ENCODE measurements around the gene LRRC8B. TPM values are rescaled to one million over a fixed set of nuclear protein-coding genes. Genes with fewer than 3 reads are reported as not detected.

Gene LRRC8B
- total and polyA plus RNA-seq, 2 of the 8 experiments (the other 6 are each of a cell fraction or from before 2014, with no cell fraction given), result 18.4 to 29.2 TPM

DNA sequence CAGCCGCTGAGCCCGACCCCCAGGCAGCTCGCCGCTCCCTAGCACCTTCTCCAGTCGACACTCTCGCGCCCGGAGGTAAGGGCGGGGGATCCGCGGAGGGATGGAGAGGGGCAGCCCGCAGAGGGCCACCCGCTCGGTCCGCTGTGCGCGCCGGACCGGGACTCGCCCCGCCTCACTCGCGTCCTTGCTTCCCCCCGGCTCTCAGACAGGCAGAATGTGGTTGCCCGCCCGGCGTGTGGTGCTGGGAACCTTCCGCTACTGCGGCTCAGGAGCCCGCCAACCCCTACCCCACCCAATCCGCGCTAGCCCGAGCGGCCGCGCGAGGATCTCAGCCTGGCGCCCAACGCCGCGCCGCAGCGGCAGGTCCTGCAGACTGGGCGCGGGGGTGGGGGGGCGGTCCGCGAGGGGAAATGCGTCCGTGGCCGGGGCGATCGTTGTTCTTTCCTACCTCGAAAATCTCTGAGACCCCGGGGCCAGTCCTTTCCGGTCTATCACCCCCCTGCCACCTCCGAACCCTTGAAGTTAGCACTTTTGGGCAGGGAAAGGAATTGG lies 108.7 kb downstream of the LRRC8B start (continued):
- no peak for TF ChIP-seq NANOG (IDR thresholded peaks at IDR 0.05; ENCODE audit: insufficient read depth, low read depth, low read length, poor library complexity, severe bottlenecking)
- TF ChIP-seq GABPA (IDR thresholded peaks at IDR 0.05; ENCODE audit: borderline replicate concordance, insufficient read depth, low read length), result no peak
- TF ChIP-seq HDAC2 (IDR thresholded peaks at IDR 0.05; ENCODE audit: borderline replicate concordance in 1 of 2, low read depth in 2 of 2, low read length in 2 of 2), result no peak
- no peak for TF ChIP-seq JUN (IDR thresholded peaks at IDR 0.05; ENCODE audit: low read depth, low read length)
- TF ChIP-seq, protein P1, sequence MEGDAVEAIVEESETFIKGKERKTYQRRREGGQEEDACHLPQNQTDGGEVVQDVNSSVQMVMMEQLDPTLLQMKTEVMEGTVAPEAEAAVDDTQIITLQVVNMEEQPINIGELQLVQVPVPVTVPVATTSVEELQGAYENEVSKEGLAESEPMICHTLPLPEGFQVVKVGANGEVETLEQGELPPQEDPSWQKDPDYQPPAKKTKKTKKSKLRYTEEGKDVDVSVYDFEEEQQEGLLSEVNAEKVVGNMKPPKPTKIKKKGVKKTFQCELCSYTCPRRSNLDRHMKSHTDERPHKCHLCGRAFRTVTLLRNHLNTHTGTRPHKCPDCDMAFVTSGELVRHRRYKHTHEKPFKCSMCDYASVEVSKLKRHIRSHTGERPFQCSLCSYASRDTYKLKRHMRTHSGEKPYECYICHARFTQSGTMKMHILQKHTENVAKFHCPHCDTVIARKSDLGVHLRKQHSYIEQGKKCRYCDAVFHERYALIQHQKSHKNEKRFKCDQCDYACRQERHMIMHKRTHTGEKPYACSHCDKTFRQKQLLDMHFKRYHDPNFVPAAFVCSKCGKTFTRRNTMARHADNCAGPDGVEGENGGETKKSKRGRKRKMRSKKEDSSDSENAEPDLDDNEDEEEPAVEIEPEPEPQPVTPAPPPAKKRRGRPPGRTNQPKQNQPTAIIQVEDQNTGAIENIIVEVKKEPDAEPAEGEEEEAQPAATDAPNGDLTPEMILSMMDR (IDR thresholded peaks at IDR 0.05; ENCODE audit: control extremely low read depth in 1 of 3, insufficient read depth in 1 of 3, low read depth in 1 of 3, low read length in 3 of 3), result no peak
- TF ChIP-seq RAD21 (IDR thresholded peaks at IDR 0.05 in 1 of 2, conservative IDR thresholded peaks at IDR 0.05 in 1 of 2; ENCODE audit: low read depth in 2 of 2, low read length in 2 of 2), result no peak
- no peak for TF ChIP-seq SIRT6 (IDR thresholded peaks at IDR 0.05; ENCODE audit: low read length)
- no peak for TF ChIP-seq TBP (IDR thresholded peaks at IDR 0.05; ENCODE audit: low read depth, low read length)
- TF ChIP-seq CTBP2 (IDR thresholded peaks at IDR 0.05; ENCODE audit: borderline replicate concordance, insufficient read depth, insufficient read length, low read length), result no peak
- peak; percentile 94 for TF ChIP-seq RBBP5 (IDR thresholded peaks at IDR 0.05; ENCODE audit: borderline replicate concordance, low read depth, low read length)
- no peak for TF ChIP-seq EGR1 (IDR thresholded peaks at IDR 0.05; ENCODE audit: borderline replicate concordance, low read depth, low read length)
- 0 out of 2 replicates have a peak, but pooled peaks have one; percentile 3 for TF ChIP-seq PHF8 (conservative IDR thresholded peaks at IDR 0.05; ENCODE audit: low read depth, low read length)
- no peak for TF ChIP-seq NRF1 (IDR thresholded peaks at IDR 0.05; ENCODE audit: low read depth, low read length)
- no peak for TF ChIP-seq GTF2F1 (IDR thresholded peaks at IDR 0.05; ENCODE audit: borderline replicate concordance, low read depth, low read length)
- no peak for TF ChIP-seq RFX5 (IDR thresholded peaks at IDR 0.05; ENCODE audit: borderline replicate concordance, low read depth, low read length)
- no peak for TF ChIP-seq SIN3A (conservative IDR thresholded peaks at IDR 0.05 in 1 of 2, IDR thresholded peaks at IDR 0.05 in 1 of 2; ENCODE audit: low read depth in 1 of 2, low read length in 2 of 2)
- no peak for TF ChIP-seq BCL11A (IDR thresholded peaks at IDR 0.05; ENCODE audit: low read depth in 2 of 2, low read length in 2 of 2)
- no peak for TF ChIP-seq POU5F1 (IDR thresholded peaks at IDR 0.05; ENCODE audit: low read depth, low read length)
- peak; percentile 41; the same call in 1 of the 2 replicates for TF ChIP-seq BACH1 (IDR thresholded peaks at IDR 0.05; ENCODE audit: low read length)
- no peak for TF ChIP-seq TAF7 (optimal IDR thresholded peaks at IDR 0.05; ENCODE audit: borderline replicate concordance, low read depth, low read length)
- TF ChIP-seq TEAD4 (IDR thresholded peaks at IDR 0.05; ENCODE audit: low read depth, low read length), result no peak
- TF ChIP-seq TAF1 (IDR thresholded peaks at IDR 0.05; ENCODE audit: low read depth, low read length), result no peak

All from H1 (cell line).